HCT116 (cell line): ENCODE data around the gene RAB40C. TPM values are rescaled to one million over a fixed set of nuclear protein-coding genes. Genes with fewer than 3 reads are reported as not detected.

Experiments
- ATAC-seq: fragments of 200-7000 bp; cut with Tn5 transposase; 2 replicates; pipeline ENCODE4 v1.9.1; 2020; ENCODE audit warnings: mild to moderate bottlenecking, moderate library complexity
- Bru-seq: library from RNA; stranded (reverse); fragments of 400-500 nt; gene quantifications from one replicate; lab custom pipeline; 2021; lab: Mats Ljungman, UMichigan
- BruChase-seq, 2 experiments: library from RNA; stranded (reverse); fragments of 400-500 nt; gene quantifications; one replicate each; lab custom pipeline; 2021; lab: Mats Ljungman, UMichigan
- BruUV-seq: library from RNA; stranded (reverse); fragments of 400-500 nt; replicated peaks from 2 replicates; lab custom pipeline; 2021; lab: Mats Ljungman, UMichigan
- CTCF ChIA-PET: fragments of 300-600 bp; sonication (Branson Sonifier 250); formaldehyde crosslinking; loops from one replicate; lab custom pipeline; 2021; ENCODE audit warnings: antibody characterized with exemption; lab: Charles Lee
- POLR2A ChIA-PET: fragments of 300-600, 350-600 bp; sonication (Branson Sonifier 250); formaldehyde crosslinking; loops from one replicate; lab custom pipeline; 2021; ENCODE audit warnings: antibody characterized with exemption; lab: Charles Lee
- RAD21 ChIA-PET, 2 experiments: fragments of 300-600 bp; sonication (Branson Sonifier 250); formaldehyde crosslinking; loops; one replicate each; lab custom pipeline; 2023; ENCODE audit warnings: low total read pairs in 2 of 2; ENCODE audit not compliant: uncharacterized antibody in 2 of 2, unreplicated experiment in 2 of 2, low non-redundant PET in 1 of 2; lab: Charles Lee
- DNase-seq: peaks from one replicate; pipeline ENCODE4 v3.0.0-alpha.2; 2010; ENCODE audit warnings: low read depth, low spot score
- H2AFZ ChIP-seq: fragments of 200-600 bp; shearing (Covaris generic), sonication (generic); 2 replicates; pipeline ENCODE4 v1.6.1; 2017; ENCODE audit warnings: low read depth, mixed run types, mixed read lengths, antibody characterized with exemption, low read length; ENCODE audit not compliant: poor library complexity, severe bottlenecking
- H3K27ac ChIP-seq: 2 replicates; pipeline ENCODE4 v1.5.1; 2012; ENCODE audit warnings: low read depth, low read length
- H3K27me3 ChIP-seq: fragments of 200-600 bp; sonication (generic); 2 replicates; pipeline ENCODE4 v1.6.1; 2016; ENCODE audit warnings: mixed run types, low read length, mixed read lengths; ENCODE audit not compliant: insufficient read depth
- H3K36me3 ChIP-seq, 2 experiments: fragments of 200-500 bp in 1 of 2; fragments of 200-600 bp in 1 of 2; sonication (Bioruptor generic) in 1 of 2; sonication (generic) in 1 of 2; 2 replicates each; pipeline versions ENCODE4 v1.5.1 to v1.6.1; 2014 to 2016; ENCODE audit warnings: low read length in 2 of 2, inconsistent platforms in 1 of 2, mixed read lengths in 1 of 2, mixed run types in 1 of 2; ENCODE audit not compliant: insufficient read depth in 2 of 2, control insufficient read depth in 1 of 2
- H3K4me1 ChIP-seq, 2 experiments: fragments of 200-600 bp in 1 of 2; sonication (generic) in 1 of 2; 2 replicates each; pipeline versions ENCODE4 v1.5.1 to v1.6.1; 2012 to 2017; ENCODE audit warnings: low read length in 2 of 2, inconsistent platforms in 1 of 2, mild to moderate bottlenecking in 1 of 2, mixed read lengths in 1 of 2, mixed run types in 1 of 2, moderate library complexity in 1 of 2; ENCODE audit not compliant: insufficient read depth in 2 of 2, control insufficient read depth in 1 of 2
- H3K4me2 ChIP-seq: fragments of 200-600 bp; sonication (generic); 2 replicates; pipeline ENCODE4 v1.6.1; 2017; ENCODE audit warnings: mixed run types, low read length, mixed read lengths
- H3K4me3 ChIP-seq, 2 experiments: fragments of 200-600 bp in 1 of 2; sonication (generic) in 1 of 2; replicated peaks in 1 of 2; 2 replicates each; pipeline ENCODE4 v1.5.1; 2011 to 2016; ENCODE audit warnings: low read length in 2 of 2, control low read depth in 1 of 2, low read depth in 1 of 2, mild to moderate bottlenecking in 1 of 2, mixed read lengths in 1 of 2, mixed run types in 1 of 2
- H3K79me2 ChIP-seq: fragments of 200-600 bp; sonication (generic); 2 replicates; pipeline ENCODE4 v1.6.1; 2017; ENCODE audit warnings: mild to moderate bottlenecking, mixed run types, low read length, moderate library complexity, mixed read lengths; ENCODE audit not compliant: insufficient read depth
- H3K9ac ChIP-seq: fragments of 200-600 bp; sonication (generic); 2 replicates; pipeline ENCODE4 v1.6.1; 2016; ENCODE audit warnings: low read length, mixed read lengths
- H3K9me2 ChIP-seq: fragments of 200-600 bp; sonication (generic), shearing (Covaris generic); 2 replicates; pipeline ENCODE4 v1.6.1; 2017; ENCODE audit warnings: mixed run types, mild to moderate bottlenecking, moderate library complexity; ENCODE audit not compliant: insufficient read depth
- H3K9me3 ChIP-seq, 2 experiments: fragments of 200-500 bp in 1 of 2; fragments of 200-600 bp in 1 of 2; sonication (Bioruptor generic) in 1 of 2; sonication (generic) in 1 of 2; 2 replicates each; pipeline ENCODE4 v1.6.1; 2014 to 2017; ENCODE audit warnings: low read length in 2 of 2, mixed read lengths in 2 of 2, inconsistent platforms in 1 of 2, low read depth in 1 of 2, mild to moderate bottlenecking in 1 of 2, mixed run types in 1 of 2, moderate library complexity in 1 of 2; ENCODE audit not compliant: control insufficient read depth in 1 of 2, insufficient read depth in 1 of 2
- H4K20me1 ChIP-seq: fragments of 200-600 bp; sonication (generic), shearing (Covaris generic); 2 replicates; pipeline ENCODE4 v1.6.1; 2017; ENCODE audit warnings: mixed run types, mild to moderate bottlenecking, moderate library complexity; ENCODE audit not compliant: insufficient read depth
- REST ChIP-seq: IDR thresholded peaks from 2 replicates; pipeline ENCODE4 v1.6.1; 2012; ENCODE audit warnings: low read depth
- SP1 ChIP-seq: IDR thresholded peaks from 2 replicates; pipeline ENCODE4 v1.6.1; 2012; ENCODE audit warnings: low read depth
- intact Hi-C: fragments of 100-400 bp; cut with micrococcal nuclease; formaldehyde crosslinking; loops from 2 replicates; pipeline ENCODE4 v1.10.0; 2022
- long read RNA-seq: library from polyadenylated mRNA; unstranded; transcript quantifications from one replicate; pipeline ENCODE4 v2.0.0, GENCODE V29; 2021; ENCODE audit not compliant: unreplicated experiment
- polyA plus RNA-seq: library from polyadenylated mRNA; unstranded; fragments of >200 nt; gene quantifications from 2 replicates; pipeline ENCODE4 v1.2.1, GENCODE V29; 2012; ENCODE audit warnings: missing spikeins
- total RNA-seq: library from RNA; stranded (reverse); gene quantifications from one replicate; pipeline ENCODE4 v1.2.1, GENCODE V29; 2021; ENCODE audit not compliant: unreplicated experiment

Gene RAB40C
- total RNA-seq (14.1 TPM), Bru-seq, nascent RNA (percentile 46 among the genes with signal in this experiment), BruChase-seq, experiment 1, labeled RNA remaining after a 6-hour chase (percentile 63 among the genes with signal in this experiment), BruChase-seq, experiment 2, labeled RNA remaining after a 2-hour chase (percentile 56 among the genes with signal in this experiment)
- polyA plus RNA-seq = 15.1 and 18.8 TPM in 2 replicates
- long read RNA-seq, transcript RAB40C-201 (6 exons, 2,699 nt) = major isoform, 26 of 73 reads
- long read RNA-seq, transcript RAB40C-204 (7 exons, 2,569 nt) = minor isoform, 17 of 73 reads
- long read RNA-seq, partial matches to known transcripts = 11 of 73 reads
- long read RNA-seq, other reads (novel, unspliced or antisense) = 16 of 73 reads

GRCh38 chr16:589658-590187 lies at the start of gene RAB40C:
Gene RAB40C (plus strand): TSS chr16:590066. CDS start chr16:590292, 226 bp downstream.
- intact Hi-C loops = loop anchor here (5.0 kb wide), 1 partner anchor 38 kb away; no protein-coding TSS in a partner anchor
- Histone ChIP-seq H3K9me2 (no peaks in the 10 kb centered on the region), H3K9ac (peak within 1 kb of the TSS; percentile 90), H4K20me1 (no peaks in the 10 kb centered on the region), H3K9me3 (no peaks in the 10 kb centered on the region), H2AFZ (no peak within 1 kb of the TSS), H3K4me2 (peak within 1 kb of the TSS; percentile 77), H3K27me3 (no peaks in the 10 kb centered on the region), H3K36me3 (no peaks in the 10 kb centered on the region), H3K4me3 (peak within 1 kb of the TSS; percentile 66 to 69), H3K4me1 (peaks cover 31 to 47% of the 10 kb centered on the region in 2 experiments), H3K27ac (peak within 1 kb of the TSS; percentile 99), H3K79me2 (peaks cover 33% of the 10 kb centered on the region; the same call in 1 of the 2 replicates)
- DNase-seq (peak; percentile 85), ATAC-seq (peak; percentile 80)
- POLR2A ChIA-PET = no interaction called here
- RAD21 ChIA-PET = no interaction called here
- CTCF ChIA-PET = no interaction called here
- TF ChIP-seq REST = no peak
- TF ChIP-seq SP1 = peak; percentile 87
- BruUV-seq = no TSS peak
